SU-DHL-6 (cell line): ENCODE measurements around the gene PARS2.

Experiments
- CTCF ChIP-seq: fragments of 200-600 bp; sonication (generic); IDR thresholded peaks from one replicate; pipeline ENCODE4 v1.5.1; 2017; ENCODE audit warnings: antibody characterized with exemption, mild to moderate bottlenecking, low read length, moderate library complexity; ENCODE audit not compliant: insufficient read depth, poor library complexity, severe bottlenecking
- EZH2phosphoT487 ChIP-seq: fragments of 200-600 bp; sonication (generic), shearing (Covaris generic); conservative IDR thresholded peaks from 2 replicates; pipeline ENCODE4 v1.6.1; 2018; ENCODE audit warnings: mild to moderate bottlenecking, antibody characterized with exemption, low read length, moderate library complexity, mixed read lengths

DNA sequence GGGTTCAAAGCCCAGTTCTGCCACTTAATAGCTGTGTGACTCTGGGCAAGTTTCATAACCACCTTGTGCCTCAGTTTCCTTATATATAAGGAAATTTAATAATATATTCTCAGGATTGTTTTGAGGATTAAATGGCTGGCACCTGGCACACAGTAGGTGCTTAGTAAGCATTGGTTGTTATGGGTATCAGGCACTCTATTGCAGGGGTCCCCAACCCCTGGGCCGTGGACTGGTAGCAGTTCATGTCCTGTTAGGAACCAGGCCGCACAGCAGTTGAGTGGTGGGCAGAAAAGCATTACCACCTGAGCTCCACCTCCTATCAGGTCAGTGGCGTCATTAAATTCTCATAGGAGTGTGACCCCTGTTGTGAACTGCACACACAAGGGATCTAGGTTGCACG, 18.5 kb downstream of the PARS2 start:
- TF ChIP-seq CTCF (no peak), EZH2phosphoT487 (no peak)
